BE2C (cell line): ENCODE data around the gene CLEC2L.

Experiments
- DNase-seq: peaks from one replicate; pipeline ENCODE4 v3.0.0-alpha.2; 2020
- H3K27me3 ChIP-seq: fragments of 250-450 bp; sonication (Bioruptor Pico); 2 replicates; pipeline ENCODE4 v1.5.1; 2020; ENCODE audit warnings: mild to moderate bottlenecking
- H3K36me3 ChIP-seq: fragments of 250-450 bp; sonication (Bioruptor Pico); 2 replicates; pipeline ENCODE4 v1.5.1; 2020; ENCODE audit warnings: mild to moderate bottlenecking
- H3K4me1 ChIP-seq: fragments of 250-450 bp; sonication (Bioruptor Pico); 2 replicates; pipeline ENCODE4 v1.5.1; 2020
- H3K4me3 ChIP-seq: 2 replicates; pipeline ENCODE4 v1.5.1; 2011; ENCODE audit warnings: low read depth, low read length
- H3K9me3 ChIP-seq: fragments of 250-450 bp; sonication (Bioruptor Pico); 2 replicates; pipeline ENCODE4 v1.5.1; 2020
- CTCF ChIP-seq: IDR thresholded peaks from 2 replicates; pipeline ENCODE4 v1.5.1; 2012; ENCODE audit warnings: mild to moderate bottlenecking, low read depth, low read length

Gene CLEC2L

GRCh38 chr7:139509535-139509934 is 13.9 kb upstream of the CLEC2L start:
- no peak for TF ChIP-seq CTCF
- no peaks in the 10 kb centered on the region for H3K36me3 ChIP-seq
- no peaks in the 10 kb centered on the region for H3K4me1 ChIP-seq
- H3K4me3 ChIP-seq = no peak overlapping the region
- H3K9me3 ChIP-seq = no peaks in the 10 kb centered on the region
- DNase-seq = no peak
- H3K27me3 ChIP-seq = no peaks in the 10 kb centered on the region

GRCh38 chr7:139511315-139511714 is 12.2 kb upstream of the CLEC2L start:
- no peak for TF ChIP-seq CTCF
- DNase-seq = no peak
- Histone ChIP-seq H3K9me3 (no peaks in the 10 kb centered on the region), H3K27me3 (no peaks in the 10 kb centered on the region), H3K4me1 (no peaks in the 10 kb centered on the region), H3K36me3 (no peaks in the 10 kb centered on the region), H3K4me3 (no peak overlapping the region)

- no peak for TF ChIP-seq CTCF
- H3K27me3 ChIP-seq = no peaks in the 10 kb centered on the region
- no peaks in the 10 kb centered on the region for H3K4me1 ChIP-seq
- H3K9me3 ChIP-seq = no peaks in the 10 kb centered on the region
- H3K36me3 ChIP-seq = no peaks in the 10 kb centered on the region
- DNase-seq = no peak
- H3K4me3 ChIP-seq = no peak overlapping the region
These were observed 8.2 kb upstream of the CLEC2L start for GRCh38 chr7:139515266-139515665.

- H3K27me3 ChIP-seq = peaks cover 28% of the 10 kb centered on the region
- H3K9me3 ChIP-seq = no peaks in the 10 kb centered on the region
- no peak for TF ChIP-seq CTCF
- no peak for DNase-seq
- no peak overlapping the region for H3K4me3 ChIP-seq
- H3K4me1 ChIP-seq = no peaks in the 10 kb centered on the region
- H3K36me3 ChIP-seq = no peaks in the 10 kb centered on the region
These were observed 2.0 kb upstream of the CLEC2L start for GRCh38 chr7:139521439-139521838.

GRCh38 chr7:139522830-139523198 is 671 bp upstream of the CLEC2L start:
- H3K4me3 ChIP-seq = no peak overlapping the region
- DNase-seq = no peak
- peaks cover 28% of the 10 kb centered on the region for H3K27me3 ChIP-seq
- H3K4me1 ChIP-seq = no peaks in the 10 kb centered on the region
- no peaks in the 10 kb centered on the region for H3K36me3 ChIP-seq
- TF ChIP-seq CTCF = no peak
- H3K9me3 ChIP-seq = no peaks in the 10 kb centered on the region

GRCh38 chr7:139523968-139524815 is 707 bp downstream of the CLEC2L start:
- Histone ChIP-seq H3K4me3 (no peak overlapping the region), H3K36me3 (no peaks in the 10 kb centered on the region), H3K4me1 (no peaks in the 10 kb centered on the region), H3K27me3 (peaks cover 28% of the 10 kb centered on the region), H3K9me3 (no peaks in the 10 kb centered on the region)
- DNase-seq = no peak
- no peak for TF ChIP-seq CTCF
